ENCODE results near the gene NRIP3.

DNA sequence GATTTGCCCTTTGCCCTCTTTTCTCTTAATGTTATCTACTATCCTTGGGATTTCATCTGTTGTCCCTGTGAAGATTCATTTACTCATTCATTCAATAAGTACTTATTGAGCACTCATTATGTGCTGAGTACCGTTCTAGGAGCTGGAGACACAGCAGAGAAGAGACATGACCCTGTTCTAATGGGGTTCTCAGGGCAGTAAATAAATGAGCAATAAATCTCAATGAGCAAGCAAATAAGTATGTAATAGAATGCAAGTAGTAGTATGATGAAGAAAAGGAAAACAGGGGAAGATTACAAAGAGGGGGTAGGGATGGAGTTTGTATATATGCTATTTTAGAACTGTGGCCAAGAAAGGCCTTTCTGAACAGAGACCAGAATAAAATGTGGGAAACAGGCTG, 34.2 kb upstream of the NRIP3 start:
- TF ChIP-seq POLR2A (IDR thresholded peaks at IDR 0.05) (no peak), EP300 (IDR thresholded peaks at IDR 0.05) (no peak)

Measured in ovary (tissue), 1 donor.